HEK293 (cell line): ENCODE results near the gene FOXK2.
"Not testable (repeated sequence)": the region's sequence is repeated elsewhere in the genome, so short reads cannot be mapped to it uniquely, and the experiment has no call there.

Experiments
- YY1 ChIP-seq: fragments of 450-650 bp; formaldehyde crosslinking; IDR thresholded peaks from 2 replicates; pipeline ENCODE4 v1.5.1; 2018; ENCODE audit warnings: missing biosample characterization, missing genetic modification characterization
- ZBTB17 ChIP-seq: fragments of 450-650 bp; formaldehyde crosslinking; IDR thresholded peaks from 2 replicates; pipeline ENCODE4 v1.5.1; 2016; ENCODE audit warnings: missing biosample characterization, missing genetic modification characterization
- ZFP37 ChIP-seq: fragments of 450-650 bp; formaldehyde crosslinking; IDR thresholded peaks from 2 replicates; pipeline ENCODE4 v1.5.1; 2016; ENCODE audit warnings: missing biosample characterization, missing genetic modification characterization
- ZNF184 ChIP-seq: fragments of 450-650 bp; IDR thresholded peaks from 2 replicates; pipeline ENCODE4 v1.5.1; 2018; ENCODE audit warnings: missing biosample characterization, mild to moderate bottlenecking, missing genetic modification characterization
- TF ChIP-seq, protein P1 (sequence below): fragments of 450-650 bp; formaldehyde crosslinking; IDR thresholded peaks from 2 replicates; pipeline ENCODE4 v1.5.1; 2016; ENCODE audit warnings: missing biosample characterization, missing genetic modification characterization
- TF ChIP-seq, protein P2 (sequence below): fragments of 450-650 bp; formaldehyde crosslinking; IDR thresholded peaks from 2 replicates; pipeline ENCODE4 v1.5.1; 2016; ENCODE audit warnings: missing biosample characterization, missing genetic modification characterization, low read depth

DNA sequence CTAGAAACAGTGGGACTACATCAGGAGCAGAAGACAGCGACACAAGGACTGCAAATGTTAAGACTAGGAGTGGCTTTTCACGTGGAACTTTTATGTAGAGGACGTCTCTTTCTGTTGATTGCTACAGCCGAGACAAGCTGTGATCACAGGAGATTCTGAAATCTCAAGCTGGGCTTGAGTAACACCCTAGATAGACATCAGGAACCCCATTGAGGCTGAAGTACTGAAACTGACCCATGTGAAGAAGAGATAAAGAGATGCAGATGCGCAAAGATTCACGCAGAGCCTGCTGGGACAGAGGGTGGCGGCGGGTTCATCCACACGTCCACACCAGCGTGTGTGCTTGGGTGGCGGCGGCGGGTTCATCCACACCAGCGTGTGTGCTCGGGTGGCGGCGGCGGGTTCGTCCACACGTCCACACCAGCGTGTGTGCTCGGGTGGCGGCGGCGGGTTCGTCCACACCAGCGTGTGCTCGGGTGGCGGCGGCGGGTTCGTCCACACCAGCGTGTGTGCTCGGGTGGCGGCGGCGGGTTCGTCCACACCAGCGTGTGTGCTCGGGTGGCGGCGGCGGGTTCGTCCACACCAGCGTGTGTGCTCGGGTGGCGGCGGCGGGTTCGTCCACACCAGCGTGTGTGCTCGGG, 56.2 kb downstream of the FOXK2 start:
- not testable (repeated sequence) for TF ChIP-seq ZBTB17, YY1, ZNF184, ZFP37 (tag by site-specific recombination)
- TF ChIP-seq, protein P1, sequence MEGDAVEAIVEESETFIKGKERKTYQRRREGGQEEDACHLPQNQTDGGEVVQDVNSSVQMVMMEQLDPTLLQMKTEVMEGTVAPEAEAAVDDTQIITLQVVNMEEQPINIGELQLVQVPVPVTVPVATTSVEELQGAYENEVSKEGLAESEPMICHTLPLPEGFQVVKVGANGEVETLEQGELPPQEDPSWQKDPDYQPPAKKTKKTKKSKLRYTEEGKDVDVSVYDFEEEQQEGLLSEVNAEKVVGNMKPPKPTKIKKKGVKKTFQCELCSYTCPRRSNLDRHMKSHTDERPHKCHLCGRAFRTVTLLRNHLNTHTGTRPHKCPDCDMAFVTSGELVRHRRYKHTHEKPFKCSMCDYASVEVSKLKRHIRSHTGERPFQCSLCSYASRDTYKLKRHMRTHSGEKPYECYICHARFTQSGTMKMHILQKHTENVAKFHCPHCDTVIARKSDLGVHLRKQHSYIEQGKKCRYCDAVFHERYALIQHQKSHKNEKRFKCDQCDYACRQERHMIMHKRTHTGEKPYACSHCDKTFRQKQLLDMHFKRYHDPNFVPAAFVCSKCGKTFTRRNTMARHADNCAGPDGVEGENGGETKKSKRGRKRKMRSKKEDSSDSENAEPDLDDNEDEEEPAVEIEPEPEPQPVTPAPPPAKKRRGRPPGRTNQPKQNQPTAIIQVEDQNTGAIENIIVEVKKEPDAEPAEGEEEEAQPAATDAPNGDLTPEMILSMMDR (tag by site-specific recombination), result not testable (repeated sequence)
- TF ChIP-seq, protein P2, sequence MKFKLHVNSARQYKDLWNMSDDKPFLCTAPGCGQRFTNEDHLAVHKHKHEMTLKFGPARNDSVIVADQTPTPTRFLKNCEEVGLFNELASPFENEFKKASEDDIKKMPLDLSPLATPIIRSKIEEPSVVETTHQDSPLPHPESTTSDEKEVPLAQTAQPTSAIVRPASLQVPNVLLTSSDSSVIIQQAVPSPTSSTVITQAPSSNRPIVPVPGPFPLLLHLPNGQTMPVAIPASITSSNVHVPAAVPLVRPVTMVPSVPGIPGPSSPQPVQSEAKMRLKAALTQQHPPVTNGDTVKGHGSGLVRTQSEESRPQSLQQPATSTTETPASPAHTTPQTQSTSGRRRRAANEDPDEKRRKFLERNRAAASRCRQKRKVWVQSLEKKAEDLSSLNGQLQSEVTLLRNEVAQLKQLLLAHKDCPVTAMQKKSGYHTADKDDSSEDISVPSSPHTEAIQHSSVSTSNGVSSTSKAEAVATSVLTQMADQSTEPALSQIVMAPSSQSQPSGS (tag by site-specific recombination), result not testable (repeated sequence)
